GM12873 (cell line): ENCODE measurements around the gene ANKRD13D.

Experiments used
- TF ChIP-seq, protein P1 (sequence below): IDR thresholded peaks from 2 replicates; pipeline ENCODE4 v1.5.1; 2012; ENCODE audit warnings: low read depth, mild to moderate bottlenecking, moderate library complexity, low read length, control low read depth; ENCODE audit not compliant: insufficient read depth; ENCODE audit errors: missing control alignments

Gene ANKRD13D

GRCh38 chr11:67274768-67275605 lies 14.1 kb upstream of the ANKRD13D start:
- TF ChIP-seq, protein P1, sequence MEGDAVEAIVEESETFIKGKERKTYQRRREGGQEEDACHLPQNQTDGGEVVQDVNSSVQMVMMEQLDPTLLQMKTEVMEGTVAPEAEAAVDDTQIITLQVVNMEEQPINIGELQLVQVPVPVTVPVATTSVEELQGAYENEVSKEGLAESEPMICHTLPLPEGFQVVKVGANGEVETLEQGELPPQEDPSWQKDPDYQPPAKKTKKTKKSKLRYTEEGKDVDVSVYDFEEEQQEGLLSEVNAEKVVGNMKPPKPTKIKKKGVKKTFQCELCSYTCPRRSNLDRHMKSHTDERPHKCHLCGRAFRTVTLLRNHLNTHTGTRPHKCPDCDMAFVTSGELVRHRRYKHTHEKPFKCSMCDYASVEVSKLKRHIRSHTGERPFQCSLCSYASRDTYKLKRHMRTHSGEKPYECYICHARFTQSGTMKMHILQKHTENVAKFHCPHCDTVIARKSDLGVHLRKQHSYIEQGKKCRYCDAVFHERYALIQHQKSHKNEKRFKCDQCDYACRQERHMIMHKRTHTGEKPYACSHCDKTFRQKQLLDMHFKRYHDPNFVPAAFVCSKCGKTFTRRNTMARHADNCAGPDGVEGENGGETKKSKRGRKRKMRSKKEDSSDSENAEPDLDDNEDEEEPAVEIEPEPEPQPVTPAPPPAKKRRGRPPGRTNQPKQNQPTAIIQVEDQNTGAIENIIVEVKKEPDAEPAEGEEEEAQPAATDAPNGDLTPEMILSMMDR: no peak

- TF ChIP-seq, protein P1: peak; percentile 24
These were observed 13.3 kb upstream of the ANKRD13D start for GRCh38 chr11:67275606-67276409.

- TF ChIP-seq, protein P1: peak; percentile 35
These were observed 12.3 kb upstream of the ANKRD13D start for GRCh38 chr11:67276781-67277230.

- TF ChIP-seq, protein P1: no peak
These were observed 11.7 kb upstream of the ANKRD13D start for GRCh38 chr11:67277231-67277961.

DNA sequence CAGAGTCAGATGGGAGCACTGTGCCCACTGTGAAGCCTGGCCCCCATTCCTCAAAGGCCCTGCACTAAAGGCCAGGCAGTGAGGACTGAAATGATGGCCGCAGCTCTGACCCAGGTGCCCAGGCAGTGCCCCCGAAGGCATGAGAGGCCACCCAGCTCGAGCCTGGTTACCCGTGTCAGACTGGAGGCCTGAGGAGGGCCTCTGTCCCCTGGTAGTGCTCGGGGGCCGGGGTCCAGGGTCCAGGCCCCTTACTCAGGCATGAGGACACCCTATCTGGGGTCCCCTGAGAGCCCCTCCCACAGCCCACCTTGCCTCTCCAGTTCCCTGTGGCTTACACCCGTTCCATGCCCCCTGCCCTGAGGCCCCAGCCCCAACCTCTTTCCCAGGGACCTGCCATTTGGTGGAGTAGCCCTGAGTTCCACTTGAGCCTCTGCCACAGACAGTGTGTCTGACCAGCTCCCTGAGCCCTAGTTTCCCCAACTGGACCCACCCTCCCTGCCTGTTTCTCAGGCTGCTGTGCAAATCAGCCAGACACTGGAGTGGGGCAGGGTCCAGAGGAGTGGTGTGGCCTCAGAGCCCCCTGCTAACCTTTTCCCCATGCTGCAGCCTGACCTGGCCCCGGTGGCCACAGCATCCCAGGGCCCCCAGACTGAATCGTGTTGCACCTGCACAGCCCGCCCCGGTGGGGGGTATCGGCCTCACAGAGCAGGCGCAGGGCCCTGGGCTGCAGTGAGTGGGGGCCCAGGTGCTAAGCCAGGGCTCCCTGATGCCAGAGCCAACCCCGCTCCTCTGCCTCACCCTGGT lies 10.8 kb upstream of the ANKRD13D start:
- TF ChIP-seq, protein P1: no peak

DNA sequence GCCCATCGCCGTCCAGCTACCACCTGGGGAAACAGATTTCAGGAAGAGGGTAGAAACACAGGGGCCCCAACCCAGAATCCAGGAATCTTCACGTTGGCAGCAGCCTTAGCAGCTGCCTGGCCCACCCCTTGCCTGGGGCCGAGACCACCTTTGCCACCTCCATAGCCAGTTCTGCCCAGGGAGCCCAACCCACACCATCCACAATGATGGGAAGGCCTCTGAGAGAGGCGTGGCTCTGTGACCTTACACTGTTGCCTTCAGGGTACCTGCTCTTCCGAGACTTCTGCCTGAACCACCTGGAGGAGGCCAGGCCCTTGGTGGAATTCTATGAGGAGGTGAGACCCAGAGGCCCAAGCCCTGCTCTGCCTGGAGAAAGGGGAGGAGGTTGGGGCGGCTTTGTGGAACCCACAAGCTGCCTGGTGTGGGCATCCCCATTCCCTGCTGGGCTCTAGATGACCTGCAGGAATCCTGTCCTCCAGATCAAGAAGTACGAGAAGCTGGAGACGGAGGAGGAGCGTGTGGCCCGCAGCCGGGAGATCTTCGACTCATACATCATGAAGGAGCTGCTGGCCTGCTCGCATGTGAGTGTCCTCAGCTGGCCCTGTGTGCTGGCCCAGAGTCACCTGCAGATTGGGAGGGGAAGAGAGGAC lies 10.0 kb upstream of the ANKRD13D start:
- TF ChIP-seq, protein P1: no peak
